ENCODE results near the gene ELAC1.

GRCh38 chr18:51009072-51009471, 41.2 kb downstream of the ELAC1 start:
- no peak for TF ChIP-seq CTCF (conservative IDR thresholded peaks at IDR 0.05 in 1 of 2, IDR thresholded peaks at IDR 0.05 in 1 of 2; ENCODE audit: extremely low read depth in 1 of 2, insufficient read depth in 1 of 2, low read depth in 1 of 2, low read length in 2 of 2)
- TF ChIP-seq EZH2 (IDR thresholded peaks at IDR 0.05; ENCODE audit: borderline replicate concordance, low read length): no peak

All from mammary epithelial cell (primary cell).